K562 (cell line): ENCODE measurements around the gene EYA4.

Experiments
- ATF3 ChIP-seq, 2 experiments: fragments of 450-650 bp in 1 of 2; sonication (generic) in 1 of 2; formaldehyde crosslinking in 1 of 2; IDR thresholded peaks in 1 of 2; conservative IDR thresholded peaks in 1 of 2; 2 replicates each; pipeline versions ENCODE4 v1.6.1 to v1.8.1; 2016 to 2023; ENCODE audit warnings: mild to moderate bottlenecking in 2 of 2, moderate library complexity in 2 of 2, inconsistent platforms in 1 of 2, missing genetic modification reagents in 1 of 2
- CBX1 ChIP-seq: sonication (generic); IDR thresholded peaks from 2 replicates; pipeline ENCODE4 v1.6.1; 2016; ENCODE audit warnings: antibody characterized with exemption, low read depth, mild to moderate bottlenecking
- FOXJ3 ChIP-seq: sonication (generic); formaldehyde crosslinking; IDR thresholded peaks from 2 replicates; pipeline ENCODE4 v1.4.0; 2020; ENCODE audit warnings: mild to moderate bottlenecking, missing genetic modification reagents
- NBN ChIP-seq: fragments of 450-650 bp; IDR thresholded peaks from 2 replicates; pipeline ENCODE4 v1.6.1; 2016; ENCODE audit warnings: low read depth, mild to moderate bottlenecking
- VEZF1 ChIP-seq: fragments of 200-800 bp; sonication (Bioruptor generic); IDR thresholded peaks from 2 replicates; pipeline ENCODE4 v1.6.1; 2017; ENCODE audit warnings: missing genetic modification characterization, missing compliant biosample characterization
- ZHX1 ChIP-seq: fragments of 150-350 bp; conservative IDR thresholded peaks from 2 replicates; pipeline ENCODE4 v1.6.1; 2014; ENCODE audit warnings: low read length
- ZNF274 ChIP-seq: IDR thresholded peaks from 2 replicates; pipeline ENCODE4 v1.6.1; 2011; ENCODE audit warnings: low read depth, mild to moderate bottlenecking, low read length, moderate library complexity, borderline replicate concordance
- ZNF76 ChIP-seq: fragments of 250-450 bp; sonication (Bioruptor Pico); IDR thresholded peaks from 2 replicates; pipeline ENCODE4 v1.4.0; 2020; ENCODE audit warnings: mild to moderate bottlenecking, moderate library complexity, borderline replicate concordance

- TF ChIP-seq ZNF274 (no peak), ATF3 (IDR thresholded peaks at IDR 0.05) (no peak), ATF3 (CRISPR knock-in tag; conservative IDR thresholded peaks at IDR 0.05) (no peak), CBX1 (no peak), ZHX1 (no peak), VEZF1 (CRISPR knock-in tag) (no peak), FOXJ3 (CRISPR knock-in tag) (no peak), ZNF76 (CRISPR knock-in tag) (no peak), NBN (no peak)
Measured at GRCh38 chr6:133355922-133356321, 114.8 kb downstream of the EYA4 start.
